Trophoblast cell (in vitro differentiated cells and primary cell): ENCODE data around the gene RSPH6A.

Source experiments
- DNase-seq, 2 donors: peaks; one replicate each; pipeline ENCODE4 v3.0.0-alpha.2; 2016
- H2AFZ ChIP-seq: 2 replicates; pipeline ENCODE4 v1.6.1; 2013; ENCODE audit warnings: low read length, moderate library complexity, mild to moderate bottlenecking; ENCODE audit not compliant: insufficient read depth, poor library complexity
- H2AK5ac ChIP-seq: 2 replicates; pipeline ENCODE4 v1.6.1; 2013; ENCODE audit warnings: mild to moderate bottlenecking, low read length
- H2BK120ac ChIP-seq: 2 replicates; pipeline ENCODE4 v1.6.1; 2013; ENCODE audit warnings: low read length, mild to moderate bottlenecking, moderate library complexity; ENCODE audit not compliant: insufficient read depth, poor library complexity
- H2BK12ac ChIP-seq: 2 replicates; pipeline ENCODE4 v1.6.1; 2013; ENCODE audit warnings: mild to moderate bottlenecking, low read length, moderate library complexity
- H2BK5ac ChIP-seq: 2 replicates; pipeline ENCODE4 v1.6.1; 2013; ENCODE audit warnings: low read length, low read depth, moderate library complexity, mild to moderate bottlenecking; ENCODE audit not compliant: poor library complexity
- H3K14ac ChIP-seq: 2 replicates; pipeline ENCODE4 v1.6.1; 2013; ENCODE audit warnings: mild to moderate bottlenecking, low read length
- H3K18ac ChIP-seq: 2 replicates; pipeline ENCODE4 v1.6.1; 2013; ENCODE audit warnings: mild to moderate bottlenecking, low read length
- H3K23ac ChIP-seq: 2 replicates; pipeline ENCODE4 v1.6.1; 2013; ENCODE audit warnings: low read length
- H3K27ac ChIP-seq: 2 replicates; pipeline ENCODE4 v1.5.1; 2013; ENCODE audit warnings: low read depth, mild to moderate bottlenecking, inconsistent platforms, low read length, moderate library complexity
- H3K27me3 ChIP-seq: 2 replicates; pipeline ENCODE4 v1.6.1; 2013; ENCODE audit warnings: inconsistent platforms, mild to moderate bottlenecking, low read length, moderate library complexity; ENCODE audit not compliant: insufficient read depth
- H3K36me3 ChIP-seq, 2 experiments: 1 replicate in 1 of 2; 2 replicates in 1 of 2; pipeline ENCODE4 v1.6.1; 2013; ENCODE audit warnings: low read length in 2 of 2, mild to moderate bottlenecking in 2 of 2, moderate library complexity in 1 of 2; ENCODE audit not compliant: insufficient read depth in 2 of 2, control insufficient read depth in 1 of 2
- H3K4ac ChIP-seq: 2 replicates; pipeline ENCODE4 v1.6.1; 2013; ENCODE audit warnings: low read depth, mild to moderate bottlenecking, low read length, moderate library complexity
- H3K4me1 ChIP-seq, 2 experiments: 1 replicate in 1 of 2; 2 replicates in 1 of 2; pipeline ENCODE4 v1.6.1; 2013; ENCODE audit warnings: low read length in 2 of 2, mild to moderate bottlenecking in 2 of 2, moderate library complexity in 1 of 2; ENCODE audit not compliant: insufficient read depth in 2 of 2, control insufficient read depth in 1 of 2
- H3K4me2 ChIP-seq: 2 replicates; pipeline ENCODE4 v1.6.1; 2013; ENCODE audit warnings: inconsistent platforms, mild to moderate bottlenecking, low read length, moderate library complexity
- H3K4me3 ChIP-seq: 2 replicates; pipeline ENCODE4 v1.5.1; 2013; ENCODE audit warnings: mild to moderate bottlenecking, low read depth, low read length, inconsistent platforms
- H3K79me1 ChIP-seq: one replicate; pipeline ENCODE4 v1.6.1; 2013; ENCODE audit warnings: low read length
- H3K79me2 ChIP-seq: 2 replicates; pipeline ENCODE4 v1.6.1; 2013; ENCODE audit warnings: low read length, mild to moderate bottlenecking; ENCODE audit not compliant: control insufficient read depth, insufficient read depth, poor library complexity
- H3K9ac ChIP-seq: 2 replicates; pipeline ENCODE4 v1.6.1; 2013; ENCODE audit warnings: mild to moderate bottlenecking, low read length
- H3K9me3 ChIP-seq: 2 replicates; pipeline ENCODE4 v1.6.1; 2013; ENCODE audit warnings: low read depth, mild to moderate bottlenecking, control low read depth, inconsistent platforms, low read length; ENCODE audit not compliant: insufficient read depth
- H4K12ac ChIP-seq: 2 replicates; pipeline ENCODE4 v1.6.1; 2013; ENCODE audit warnings: low read depth, mild to moderate bottlenecking, low read length, moderate library complexity
- H4K8ac ChIP-seq: 2 replicates; pipeline ENCODE4 v1.6.1; 2013; ENCODE audit warnings: low read depth, mild to moderate bottlenecking, low read length, moderate library complexity
- H4K91ac ChIP-seq: one replicate; pipeline ENCODE4 v1.6.1; 2013; ENCODE audit warnings: low read depth, mild to moderate bottlenecking, low read length, moderate library complexity
- WGBS: extraction: QIAGEN DNeasy Blood & Tissue Kit; methylation state at CpG from one replicate; pipeline ENCODE4 v1.1.7; 2013; ENCODE audit warnings: missing lambda C conversion rate; ENCODE audit not compliant: insufficient read length, insufficient coverage; ENCODE audit errors: extremely low coverage; 5-methylcytosine and 5-hydroxymethylcytosine counted together

RSPH6A gene

GRCh38 chr19:45824531-45825262 lies 9.6 kb upstream of the RSPH6A start:
- no peak overlapping the region for H3K4me3 ChIP-seq
- WGBS: no CpG with 5 or more reads among the region's 26 CpGs
- H3K14ac ChIP-seq: no peak overlapping the region
- H2BK5ac ChIP-seq: no peak overlapping the region
- H3K27me3 ChIP-seq: no peaks in the 10 kb centered on the region
- no peaks in the 10 kb centered on the region for H3K4me1 ChIP-seq
- peaks cover 5% of the 10 kb centered on the region for H3K9me3 ChIP-seq
- no peak overlapping the region for H3K4ac ChIP-seq
- H3K23ac ChIP-seq: no peak overlapping the region
- H4K8ac ChIP-seq: no peak overlapping the region
- peaks cover 82 to 95% of the 10 kb centered on the region in 2 experiments for H3K36me3 ChIP-seq
- H3K4me2 ChIP-seq: no peak overlapping the region
- H3K9ac ChIP-seq: no peak overlapping the region
- H2AK5ac ChIP-seq: no peak overlapping the region
- H2BK12ac ChIP-seq: no peak overlapping the region
- no peaks in the 10 kb centered on the region for H3K79me2 ChIP-seq
- no peak overlapping the region for H4K12ac ChIP-seq
- no peak overlapping the region for H3K27ac ChIP-seq
- H2AFZ ChIP-seq: no peak overlapping the region
- DNase-seq: no peak
- H3K79me1 ChIP-seq: no peaks in the 10 kb centered on the region
- H3K18ac ChIP-seq: no peak overlapping the region
- H4K91ac ChIP-seq: no peak overlapping the region
- H2BK120ac ChIP-seq: no peak overlapping the region

- Histone ChIP-seq H2BK120ac (no peak overlapping the region), H2AK5ac (no peak overlapping the region), H2BK5ac (no peak overlapping the region), H3K27me3 (no peaks in the 10 kb centered on the region), H4K91ac (no peak overlapping the region), H3K4me2 (no peak overlapping the region), H3K79me2 (no peaks in the 10 kb centered on the region), H3K9me3 (peaks cover 4% of the 10 kb centered on the region), H3K36me3 (peaks cover 85 to 93% of the 10 kb centered on the region in 2 experiments), H3K79me1 (no peaks in the 10 kb centered on the region), H3K23ac (no peak overlapping the region), H3K27ac (no peak overlapping the region), H4K12ac (no peak overlapping the region), H2AFZ (no peak overlapping the region), H3K4ac (no peak overlapping the region), H4K8ac (no peak overlapping the region), H3K4me1 (no peaks in the 10 kb centered on the region), H3K18ac (no peak overlapping the region), H3K14ac (no peak overlapping the region), H2BK12ac (no peak overlapping the region), H3K9ac (no peak overlapping the region), H3K4me3 (no peak overlapping the region)
- DNase-seq: no peak
- no CpG with 5 or more reads among the region's 12 CpGs for WGBS
These were observed 8.9 kb upstream of the RSPH6A start for GRCh38 chr19:45824041-45824471.

- Histone ChIP-seq H3K27me3 (no peaks in the 10 kb centered on the region), H3K36me3 (peaks cover 80 to 85% of the 10 kb centered on the region in 2 experiments), H4K91ac (no peak overlapping the region), H2BK12ac (no peak overlapping the region), H3K23ac (no peak overlapping the region), H4K8ac (no peak overlapping the region), H3K79me2 (no peaks in the 10 kb centered on the region), H3K4ac (no peak overlapping the region), H3K14ac (no peak overlapping the region), H3K4me3 (no peak overlapping the region), H2BK120ac (no peak overlapping the region), H3K4me2 (no peak overlapping the region), H3K9me3 (peaks cover 3% of the 10 kb centered on the region), H3K79me1 (no peaks in the 10 kb centered on the region), H2BK5ac (no peak overlapping the region), H2AK5ac (no peak overlapping the region), H4K12ac (no peak overlapping the region), H3K9ac (no peak overlapping the region), H2AFZ (no peak overlapping the region), H3K4me1 (no peaks in the 10 kb centered on the region), H3K18ac (no peak overlapping the region), H3K27ac (no peak overlapping the region)
- no CpG with 5 or more reads among the region's 12 CpGs for WGBS
- DNase-seq: no peak
These were observed 8.1 kb upstream of the RSPH6A start for GRCh38 chr19:45823182-45823581.

GRCh38 chr19:45822716-45823115 lies 7.6 kb upstream of the RSPH6A start:
- Histone ChIP-seq H4K8ac (no peak overlapping the region), H4K91ac (no peak overlapping the region), H3K79me2 (no peaks in the 10 kb centered on the region), H2BK5ac (no peak overlapping the region), H3K27ac (no peak overlapping the region), H3K18ac (no peak overlapping the region), H3K9ac (no peak overlapping the region), H2AFZ (no peak overlapping the region), H3K4me3 (no peak overlapping the region), H3K14ac (no peak overlapping the region), H3K9me3 (peaks cover 3% of the 10 kb centered on the region), H3K27me3 (no peaks in the 10 kb centered on the region), H2BK120ac (no peak overlapping the region), H3K36me3 (peaks cover 78 to 80% of the 10 kb centered on the region in 2 experiments), H2AK5ac (no peak overlapping the region), H4K12ac (no peak overlapping the region), H3K4me2 (no peak overlapping the region), H2BK12ac (no peak overlapping the region), H3K4ac (no peak overlapping the region), H3K4me1 (peaks cover under 1 to 3% of the 10 kb centered on the region in 2 experiments), H3K79me1 (no peaks in the 10 kb centered on the region), H3K23ac (no peak overlapping the region)
- no CpG with 5 or more reads among the region's 5 CpGs for WGBS
- DNase-seq: no peak
